ENCODE data around the gene DDX46.
"Not testable (repeated sequence)": the region's sequence is repeated elsewhere in the genome, so short reads cannot be mapped to it uniquely, and the experiment has no call there.

DDX46 gene

DNA sequence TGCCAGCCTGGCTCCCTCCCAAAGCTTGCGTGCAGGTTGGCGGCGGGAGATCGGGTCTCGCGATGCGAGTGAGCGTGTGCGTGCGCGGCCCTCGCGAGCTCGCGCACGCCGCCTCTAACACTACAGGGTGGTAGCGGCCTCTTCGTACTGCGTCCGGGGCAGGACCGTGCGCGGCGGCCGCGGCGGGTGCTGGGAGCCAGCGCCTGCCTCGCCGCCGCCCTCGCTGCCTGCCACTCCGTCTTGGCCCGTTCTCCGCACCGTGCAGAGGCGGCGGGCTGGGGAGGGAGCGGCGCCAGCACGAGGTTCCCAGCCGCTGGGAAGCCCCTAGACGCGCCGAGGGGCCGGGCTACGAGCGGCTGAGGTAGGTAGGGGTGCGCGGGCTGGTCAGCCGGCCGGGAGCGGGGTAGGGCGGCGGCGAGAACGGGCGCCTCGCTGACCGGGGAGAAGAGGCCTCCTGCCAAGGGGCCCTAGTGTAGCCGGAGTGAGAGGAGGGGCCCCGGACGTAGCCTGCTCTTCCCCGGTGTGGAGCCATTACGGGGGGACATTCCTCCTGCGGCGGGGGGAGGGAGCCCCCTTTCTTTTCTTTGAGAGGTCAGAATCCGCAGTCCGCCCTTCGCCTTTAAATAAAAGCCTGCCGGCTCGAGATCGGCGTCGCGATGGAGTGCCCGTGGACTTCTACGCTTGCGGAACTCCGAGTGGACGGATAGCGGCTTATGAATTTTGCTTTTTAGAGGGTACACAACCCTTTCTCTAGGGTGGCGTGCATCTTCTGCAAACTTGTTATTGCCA lies 87.5 kb downstream of the DDX46 start, which contains the start of gene C5orf24:
TSS of gene C5orf24 (plus strand) at position 117 of the 789 bp plus-strand sequence. CDS start 8,933 bp downstream, outside the sequence.
- peak; percentile 89 to 94 for DNase-seq

DNA sequence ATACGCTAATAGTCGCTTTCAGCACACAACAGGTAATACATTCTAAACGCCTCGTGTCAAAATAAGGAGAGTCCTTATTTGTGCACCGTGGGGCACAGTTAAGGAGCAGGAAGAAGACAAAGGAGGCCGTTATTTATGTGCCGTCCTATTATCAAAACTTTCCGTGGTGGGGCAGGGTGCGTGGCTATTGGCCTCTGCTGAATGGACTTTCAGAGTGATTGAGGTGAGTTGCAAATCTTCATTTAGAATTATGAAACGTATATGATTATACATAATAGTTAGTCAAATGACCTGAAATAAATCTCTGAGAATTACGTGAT lies 88.0 kb downstream of the DDX46 start:
- peak in 1 of 2 experiments; percentile 58 for DNase-seq

DNA sequence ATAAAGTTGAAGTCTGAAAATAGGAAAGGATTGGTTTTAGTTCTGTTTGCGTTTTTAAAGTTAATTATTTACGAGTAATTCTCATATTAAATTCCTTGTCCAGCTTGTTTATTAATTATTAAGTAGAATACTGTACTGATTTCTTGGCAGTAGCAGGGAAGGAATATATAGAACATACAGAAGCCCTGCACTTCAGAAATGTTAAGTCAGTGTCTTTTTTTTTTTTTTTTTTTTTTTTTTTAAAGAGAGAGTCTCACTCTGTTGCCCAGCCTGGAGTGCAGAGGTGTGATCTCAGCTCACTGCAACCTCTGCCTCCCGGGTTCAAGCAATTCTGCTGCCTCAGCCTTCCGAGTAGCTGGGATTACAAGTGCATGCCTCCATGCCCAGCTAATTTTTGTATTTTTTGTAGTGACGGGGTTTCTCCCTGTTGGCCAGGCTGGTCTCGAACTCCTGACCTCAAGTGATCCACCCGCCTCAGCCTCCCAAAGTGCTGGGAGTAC lies 90.9 kb downstream of the DDX46 start:
- DNase-seq = not testable (repeated sequence)

DNA sequence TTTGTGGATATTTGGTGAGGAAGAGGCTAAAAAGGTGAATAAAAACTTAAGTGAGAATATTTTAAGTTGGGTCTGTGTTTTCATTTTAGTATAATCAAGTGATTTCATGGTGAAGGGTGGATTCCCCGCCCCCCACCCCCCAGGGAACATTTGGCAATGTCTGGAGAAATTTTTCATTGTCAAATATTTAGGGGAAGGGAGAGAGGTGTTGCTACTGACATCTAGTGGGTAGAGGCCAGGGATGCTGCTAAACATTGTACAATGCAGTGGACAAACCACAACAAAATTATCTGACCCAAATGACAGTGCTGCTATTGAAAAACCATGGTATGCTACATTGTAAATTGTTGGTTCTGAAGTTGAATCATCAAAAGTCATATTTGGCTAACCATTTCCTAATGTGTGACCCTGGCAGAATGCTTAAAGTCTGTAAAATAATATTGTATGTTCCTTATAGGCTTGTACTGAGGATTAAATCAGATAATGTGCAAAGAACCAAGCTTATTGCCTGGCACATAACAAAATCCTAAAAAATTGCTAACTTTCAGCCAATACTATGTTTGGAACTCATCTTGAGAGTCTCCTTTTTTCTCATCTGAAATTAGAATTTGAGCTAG lies 92.8 kb downstream of the DDX46 start:
- DNase-seq = peak in 1 of 2 experiments; percentile 52

DNA sequence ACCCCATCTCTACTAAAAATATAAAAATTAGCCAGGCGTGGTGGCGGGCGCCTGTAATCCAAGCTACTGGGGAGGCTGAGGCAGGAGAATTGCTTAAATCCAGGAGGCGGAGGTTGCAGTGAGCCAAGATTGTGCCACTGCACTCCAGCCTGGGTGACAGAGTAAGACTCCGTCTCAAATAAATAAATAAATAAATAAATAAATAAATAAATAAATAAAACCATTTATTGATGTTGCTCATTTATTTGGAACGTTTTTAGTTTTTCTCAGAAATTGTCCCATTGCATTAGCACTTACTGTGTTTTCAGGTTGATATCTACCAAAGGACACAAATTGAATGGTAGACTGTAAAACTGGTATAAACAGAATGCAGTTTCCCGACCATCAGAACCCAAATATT lies 97.9 kb downstream of the DDX46 start:
- not testable (repeated sequence) for DNase-seq

DNA sequence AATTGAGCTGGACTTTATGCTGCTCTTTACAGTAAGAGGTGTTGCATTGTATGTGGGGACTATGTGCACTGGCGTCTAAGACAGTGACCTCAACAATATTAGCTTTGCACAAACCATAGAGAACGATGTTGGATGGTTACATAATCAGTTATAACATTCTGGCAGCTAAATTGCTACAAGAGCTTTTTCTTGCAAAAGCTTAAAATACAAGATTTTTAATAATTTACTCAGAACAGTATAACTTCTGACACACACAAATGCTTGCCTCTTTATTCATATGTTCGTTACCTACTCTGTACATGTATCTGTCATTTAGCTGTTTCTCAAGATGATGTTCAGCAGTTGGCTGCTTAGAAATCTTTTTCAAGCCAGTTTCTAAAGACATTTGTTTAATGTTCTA lies 98.8 kb downstream of the DDX46 start:
- no peak for DNase-seq

DNA sequence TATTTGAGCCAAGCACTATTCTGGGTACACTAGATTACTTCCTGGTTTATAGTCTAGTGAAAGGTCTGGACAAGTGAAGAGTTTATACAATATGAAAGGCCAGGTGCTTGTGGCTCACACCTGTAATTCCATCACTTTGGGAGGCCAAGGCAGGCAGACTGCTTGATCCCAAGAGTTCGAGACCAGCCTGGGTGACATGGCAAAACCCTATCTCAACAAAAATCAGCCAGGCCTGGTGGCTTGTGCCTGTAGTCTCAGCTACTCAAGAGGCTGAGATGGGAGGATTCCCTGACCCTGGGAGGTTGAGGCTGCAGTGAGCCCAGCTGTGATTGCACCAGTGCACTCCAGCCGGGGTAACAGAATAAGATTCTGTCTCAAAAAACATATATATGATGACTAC lies 106.1 kb downstream of the DDX46 start:
- no peak for DNase-seq

DNA sequence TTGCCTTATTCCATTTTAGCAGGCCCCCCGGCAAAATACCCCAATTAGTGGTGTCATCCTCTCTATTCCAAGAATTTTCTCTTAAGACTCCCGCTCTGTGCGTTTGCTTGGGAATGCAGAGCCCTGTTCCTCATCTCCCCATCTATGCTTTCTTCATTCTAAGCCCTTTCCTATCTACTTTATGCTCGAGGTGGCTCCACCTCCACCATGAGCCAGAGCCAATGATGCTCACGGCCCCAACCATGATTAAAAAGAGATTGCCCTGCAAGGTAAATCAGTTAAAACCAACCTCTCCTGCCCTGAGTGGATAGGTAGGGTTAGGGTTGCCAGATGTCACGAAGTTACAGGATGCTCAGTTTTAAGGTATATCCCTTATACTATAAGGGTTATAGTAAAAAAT lies 114.9 kb downstream of the DDX46 start:
- no peak for DNase-seq

DNA sequence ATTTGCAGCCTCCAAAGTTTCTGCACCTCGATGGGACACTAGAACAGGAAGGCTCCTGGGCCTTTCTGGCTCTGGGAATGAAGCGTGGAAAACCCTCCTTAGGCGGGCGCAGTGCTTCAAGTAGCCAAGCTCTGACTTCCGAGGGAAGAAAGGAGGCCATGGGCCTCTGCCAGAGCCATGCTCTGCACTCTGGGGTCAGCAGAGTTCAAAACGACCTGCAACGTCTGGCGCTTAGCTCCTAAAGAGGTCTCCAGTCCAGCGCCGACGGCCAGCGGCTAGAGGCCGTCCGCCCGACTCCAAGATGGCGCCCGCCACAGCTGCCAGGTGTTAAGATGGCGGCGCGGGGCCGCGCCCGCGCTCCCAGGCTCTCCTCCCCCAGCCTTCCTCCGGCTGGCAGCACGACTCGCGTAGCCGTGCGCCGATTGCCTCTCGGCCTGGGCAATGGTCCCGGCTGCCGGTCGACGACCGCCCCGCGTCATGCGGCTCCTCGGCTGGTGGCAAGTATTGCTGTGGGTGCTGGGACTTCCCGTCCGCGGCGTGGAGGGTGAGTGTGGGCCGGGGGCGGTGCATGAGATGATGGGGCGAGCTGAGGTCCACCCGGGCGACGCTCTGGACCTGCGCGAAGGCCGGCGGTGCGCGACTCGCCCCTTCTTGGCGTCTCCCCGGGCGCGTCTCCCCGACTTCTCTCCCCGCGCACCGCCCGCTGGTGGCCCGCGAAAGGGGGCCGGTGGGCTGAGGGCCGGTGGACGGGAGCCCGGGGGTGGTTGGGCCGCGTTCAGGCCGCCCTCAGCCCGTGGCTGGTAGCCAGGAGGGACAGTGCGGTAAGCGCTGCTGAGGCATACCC lies 115.6 kb downstream of the DDX46 start, which contains the start of gene TXNDC15:
TSS of gene TXNDC15 (plus strand) at position 385 of the 844 bp plus-strand sequence. CDS start at position 442, 57 bp downstream.
- peak; percentile 67 to 90 for DNase-seq

DNA sequence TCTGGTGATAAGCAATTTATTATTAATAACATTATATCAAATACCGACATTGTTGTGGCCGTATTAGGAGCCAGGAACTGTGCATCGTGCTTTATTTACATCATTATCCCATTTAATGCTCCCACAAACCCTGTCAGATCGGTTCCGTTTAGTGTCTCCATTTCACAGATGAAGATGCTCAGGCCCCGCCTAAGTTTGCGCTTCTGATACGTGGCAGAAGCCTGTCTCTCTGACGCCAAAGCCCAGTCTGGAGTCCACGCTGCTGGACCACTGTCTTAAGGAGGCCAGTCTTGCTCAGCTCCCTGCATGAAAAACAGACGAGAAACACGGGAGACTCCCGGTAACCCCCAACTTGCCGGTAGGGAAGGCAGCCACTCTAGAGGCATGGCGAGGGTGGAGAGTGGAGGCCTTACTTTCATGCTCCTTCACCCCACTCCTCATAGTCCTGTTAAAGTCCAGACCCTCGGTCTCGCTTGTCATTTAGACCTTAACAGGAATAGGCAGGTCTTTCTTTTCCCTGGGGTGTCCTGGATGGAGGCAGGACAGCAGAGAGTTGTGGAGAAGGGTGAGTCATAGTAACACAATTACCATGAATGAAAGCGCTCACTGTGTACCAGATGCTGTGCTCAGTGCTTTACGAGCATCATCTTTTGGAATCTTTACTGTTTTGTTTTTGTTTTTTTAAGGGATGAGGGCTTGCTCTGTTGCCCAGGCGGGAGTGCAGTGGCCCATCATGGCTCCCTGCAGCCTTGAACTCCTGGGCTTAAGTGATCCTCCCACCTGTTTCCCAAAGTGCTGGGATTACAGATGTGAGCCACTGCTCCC lies 116.5 kb downstream of the DDX46 start:
- DNase-seq = peak; percentile 58 to 77

DNA sequence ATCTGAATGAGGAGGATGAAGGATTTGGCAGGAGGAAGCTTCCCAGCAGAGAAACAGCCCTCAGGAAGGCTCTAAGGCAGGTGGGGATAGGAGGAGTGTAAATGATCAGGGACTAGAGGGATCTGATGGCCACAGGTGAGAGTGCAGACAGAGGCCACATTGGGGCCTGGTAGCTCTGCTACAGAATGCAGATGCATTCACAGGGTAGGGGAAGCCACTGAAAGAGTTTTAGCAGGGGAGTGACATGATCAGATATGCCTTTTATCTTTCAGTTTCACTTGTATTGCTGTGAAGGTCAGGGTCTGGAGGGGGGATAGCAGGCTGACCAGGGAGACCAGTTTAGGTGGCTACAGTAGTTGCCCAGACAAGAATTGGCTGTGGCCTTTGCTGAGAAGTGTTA lies 118.6 kb downstream of the DDX46 start:
- no peak for DNase-seq

DNA sequence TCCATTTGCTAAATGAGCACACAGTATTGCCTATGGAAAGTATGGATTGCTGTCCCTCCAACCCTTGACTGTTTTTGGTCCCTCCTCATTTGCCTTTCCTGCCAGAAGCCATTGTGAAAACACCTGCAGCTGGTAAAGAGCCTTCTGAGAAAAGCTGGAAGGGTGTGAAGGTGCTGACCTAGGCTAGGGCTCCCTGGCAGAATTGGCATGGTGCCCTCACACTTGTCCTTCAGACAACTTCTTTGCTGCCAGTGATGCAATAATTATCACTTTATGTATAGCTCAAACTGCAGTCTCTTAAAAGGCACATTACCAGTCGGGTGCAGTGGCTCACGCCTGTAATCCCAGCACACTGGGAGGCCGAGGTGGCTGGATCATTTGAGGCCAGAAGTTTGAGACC lies 119.8 kb downstream of the DDX46 start:
- DNase-seq = no peak

DNA sequence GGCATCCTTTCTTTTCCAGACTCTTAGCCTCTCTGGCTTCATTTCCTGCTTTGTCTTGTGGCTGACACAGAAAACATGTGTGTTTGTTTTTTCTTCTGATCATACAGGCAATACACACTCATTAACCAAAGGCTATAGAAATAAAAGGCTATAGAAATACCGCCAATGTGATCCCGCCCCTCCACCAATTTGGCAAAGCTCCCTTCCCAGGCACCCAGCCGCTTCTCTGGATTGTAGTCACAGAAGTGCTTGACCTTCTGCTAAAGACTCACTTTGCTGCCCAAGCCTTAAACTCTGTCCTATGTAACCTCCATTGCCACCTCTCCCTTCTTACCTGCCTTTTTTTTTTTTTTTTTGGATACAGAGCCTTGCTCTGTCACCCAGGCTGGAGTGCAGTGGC lies 120.9 kb downstream of the DDX46 start:
- no peak for DNase-seq
